MM.1S (cell line): ENCODE results near the gene DHX30.

Source experiments
- DNase-seq: peaks from one replicate; pipeline ENCODE4 v3.0.0-alpha.2; 2015
- H2AFZ ChIP-seq: fragments of 300-600 bp; sonication (generic); 2 replicates; pipeline ENCODE4 v1.6.0; 2016; ENCODE audit warnings: antibody characterized with exemption, low read length
- H3F3A ChIP-seq: fragments of 300-600 bp; sonication (generic); 2 replicates; pipeline ENCODE4 v1.6.1; 2016; ENCODE audit warnings: mild to moderate bottlenecking, antibody characterized with exemption, low read length, moderate library complexity, mixed read lengths; ENCODE audit not compliant: insufficient read depth
- H3K27ac ChIP-seq: fragments of 300-600 bp; sonication (generic); 2 replicates; pipeline ENCODE4 v1.5.1; 2016; ENCODE audit warnings: mild to moderate bottlenecking, low read length
- H3K27me3 ChIP-seq: fragments of 300-600 bp; sonication (generic); replicated peaks from 2 replicates; pipeline ENCODE4 v1.6.0; 2016; ENCODE audit warnings: low read length; ENCODE audit not compliant: insufficient read depth
- H3K36me3 ChIP-seq: fragments of 300-600 bp; sonication (generic); replicated peaks from 2 replicates; pipeline ENCODE4 v1.6.1; 2016; ENCODE audit warnings: mild to moderate bottlenecking, low read length, mixed read lengths; ENCODE audit not compliant: insufficient read depth
- H3K4me1 ChIP-seq: fragments of 300-600 bp; sonication (generic); 2 replicates; pipeline ENCODE4 v1.6.1; 2016; ENCODE audit warnings: low read length, mixed read lengths
- H3K4me2 ChIP-seq: fragments of 300-600 bp; sonication (generic); 2 replicates; pipeline ENCODE4 v1.6.0; 2016; ENCODE audit warnings: low read depth, low read length
- H3K4me3 ChIP-seq: fragments of 300-600 bp; sonication (generic); 2 replicates; pipeline ENCODE4 v1.5.1; 2016; ENCODE audit warnings: low read length, mixed read lengths
- H3K79me2 ChIP-seq: fragments of 300-600 bp; sonication (generic); 2 replicates; pipeline ENCODE4 v1.6.1; 2016; ENCODE audit warnings: mixed run types, low read length, mixed read lengths
- H3K9ac ChIP-seq: fragments of 300-600 bp; sonication (generic); 2 replicates; pipeline ENCODE4 v1.6.1; 2016; ENCODE audit warnings: low read length, mixed read lengths
- H3K9me2 ChIP-seq: fragments of 300-600 bp; sonication (generic); replicated peaks from 2 replicates; pipeline ENCODE4 v1.6.1; 2016; ENCODE audit warnings: mild to moderate bottlenecking, low read length, mixed read lengths; ENCODE audit not compliant: insufficient read depth
- H3K9me3 ChIP-seq: fragments of 300-600 bp; sonication (generic); replicated peaks from 2 replicates; pipeline ENCODE4 v1.6.1; 2016; ENCODE audit warnings: mild to moderate bottlenecking, low read length, mixed read lengths; ENCODE audit not compliant: insufficient read depth
- H4K20me1 ChIP-seq: fragments of 300-600 bp; sonication (generic); 2 replicates; pipeline ENCODE4 v1.6.1; 2016; ENCODE audit warnings: mild to moderate bottlenecking, low read length, moderate library complexity, mixed read lengths; ENCODE audit not compliant: insufficient read depth
- CTCF ChIP-seq: fragments of 300-600 bp; sonication (generic); IDR thresholded peaks from 2 replicates; pipeline ENCODE4 v1.5.1; 2016; ENCODE audit warnings: antibody characterized with exemption, low read length, mixed read lengths
- EZH2 ChIP-seq: fragments of 300-600 bp; sonication (generic); optimal IDR thresholded peaks from 2 replicates; pipeline ENCODE3; 2017; ENCODE audit warnings: low read depth, mild to moderate bottlenecking, antibody characterized with exemption, low read length, mixed read lengths
- EZH2phosphoT487 ChIP-seq: fragments of 300-600 bp; sonication (generic); IDR thresholded peaks from 2 replicates; pipeline ENCODE4 v1.6.1; 2018; ENCODE audit warnings: antibody characterized with exemption, low read length

Gene DHX30

DNA sequence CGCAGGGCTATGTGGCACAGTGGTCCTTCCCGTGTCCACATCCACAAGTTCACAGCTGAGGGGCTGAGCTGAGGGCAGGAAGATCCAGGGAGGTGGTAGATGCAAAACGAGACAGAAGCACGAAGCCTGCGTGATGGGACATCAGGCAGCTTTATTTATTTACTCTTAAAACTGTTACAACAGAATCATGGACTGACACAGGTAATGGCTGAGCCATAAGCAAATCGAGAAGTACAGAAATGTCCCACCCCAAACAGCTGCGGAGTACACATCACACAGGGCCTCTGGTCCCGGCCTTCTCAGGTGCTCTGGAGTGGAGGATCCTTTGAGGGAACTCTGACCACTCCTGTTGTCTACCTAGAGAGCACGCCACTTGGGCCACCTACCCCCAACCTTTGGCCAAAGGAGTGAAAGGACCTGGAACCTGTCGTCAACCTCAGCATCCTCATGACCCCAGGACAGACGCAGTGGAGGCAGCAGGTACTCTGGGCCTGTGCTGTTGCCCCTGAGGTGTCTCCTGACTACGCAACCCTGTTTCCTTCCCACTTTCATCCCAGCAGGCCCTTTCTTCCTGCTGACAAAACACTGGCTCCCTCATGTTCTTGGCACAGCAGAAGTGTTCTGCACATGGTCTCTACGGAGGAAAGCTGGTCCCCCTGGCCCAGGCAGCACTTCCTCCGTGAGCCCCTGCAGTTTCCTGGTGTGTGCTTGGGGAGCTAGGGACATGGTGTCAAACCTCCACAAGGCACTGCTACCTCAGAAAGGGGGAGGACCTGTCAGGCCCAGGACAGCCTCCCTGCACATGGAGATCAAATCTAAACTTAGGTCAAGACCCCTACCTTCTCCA lies 47.8 kb downstream of the DHX30 start:
- TF ChIP-seq CTCF, result no peak
- no peak for TF ChIP-seq EZH2
- TF ChIP-seq EZH2phosphoT487, result no peak
- Histone ChIP-seq H3K4me2 (no peak overlapping the region), H3K9me3 (no peaks in the 10 kb centered on the region), H3K36me3 (peaks cover 9% of the 10 kb centered on the region; the same call in 1 of the 2 replicates), H3K79me2 (no peaks in the 10 kb centered on the region), H2AFZ (no peak overlapping the region), H3K4me1 (no peaks in the 10 kb centered on the region), H3K9ac (no peak overlapping the region), H3K9me2 (no peaks in the 10 kb centered on the region), H3K27ac (no peak overlapping the region), H3K27me3 (no peaks in the 10 kb centered on the region), H3K4me3 (no peak overlapping the region), H3F3A (no peaks in the 10 kb centered on the region; the same call in 1 of the 2 replicates), H4K20me1 (no peaks in the 10 kb centered on the region)
- DNase-seq, result no peak

- no peak overlapping the region for H2AFZ ChIP-seq
- no peaks in the 10 kb centered on the region for H3K4me1 ChIP-seq
- H3F3A ChIP-seq, result no peaks in the 10 kb centered on the region; the same call in 1 of the 2 replicates
- H3K4me3 ChIP-seq, result no peak overlapping the region
- no peaks in the 10 kb centered on the region for H3K79me2 ChIP-seq
- H3K9ac ChIP-seq, result no peak overlapping the region
- H3K27ac ChIP-seq, result no peak overlapping the region
- TF ChIP-seq EZH2phosphoT487, result no peak
- no peak overlapping the region for H3K4me2 ChIP-seq
- no peak for DNase-seq
- H3K27me3 ChIP-seq, result no peaks in the 10 kb centered on the region
- no peaks in the 10 kb centered on the region for H3K9me2 ChIP-seq
- no peaks in the 10 kb centered on the region for H3K9me3 ChIP-seq
- no peaks in the 10 kb centered on the region for H4K20me1 ChIP-seq
- peaks cover 6% of the 10 kb centered on the region; the same call in 1 of the 2 replicates for H3K36me3 ChIP-seq
Observed at GRCh38 chr3:47851888-47852603, 49.1 kb downstream of the DHX30 start.

DNA sequence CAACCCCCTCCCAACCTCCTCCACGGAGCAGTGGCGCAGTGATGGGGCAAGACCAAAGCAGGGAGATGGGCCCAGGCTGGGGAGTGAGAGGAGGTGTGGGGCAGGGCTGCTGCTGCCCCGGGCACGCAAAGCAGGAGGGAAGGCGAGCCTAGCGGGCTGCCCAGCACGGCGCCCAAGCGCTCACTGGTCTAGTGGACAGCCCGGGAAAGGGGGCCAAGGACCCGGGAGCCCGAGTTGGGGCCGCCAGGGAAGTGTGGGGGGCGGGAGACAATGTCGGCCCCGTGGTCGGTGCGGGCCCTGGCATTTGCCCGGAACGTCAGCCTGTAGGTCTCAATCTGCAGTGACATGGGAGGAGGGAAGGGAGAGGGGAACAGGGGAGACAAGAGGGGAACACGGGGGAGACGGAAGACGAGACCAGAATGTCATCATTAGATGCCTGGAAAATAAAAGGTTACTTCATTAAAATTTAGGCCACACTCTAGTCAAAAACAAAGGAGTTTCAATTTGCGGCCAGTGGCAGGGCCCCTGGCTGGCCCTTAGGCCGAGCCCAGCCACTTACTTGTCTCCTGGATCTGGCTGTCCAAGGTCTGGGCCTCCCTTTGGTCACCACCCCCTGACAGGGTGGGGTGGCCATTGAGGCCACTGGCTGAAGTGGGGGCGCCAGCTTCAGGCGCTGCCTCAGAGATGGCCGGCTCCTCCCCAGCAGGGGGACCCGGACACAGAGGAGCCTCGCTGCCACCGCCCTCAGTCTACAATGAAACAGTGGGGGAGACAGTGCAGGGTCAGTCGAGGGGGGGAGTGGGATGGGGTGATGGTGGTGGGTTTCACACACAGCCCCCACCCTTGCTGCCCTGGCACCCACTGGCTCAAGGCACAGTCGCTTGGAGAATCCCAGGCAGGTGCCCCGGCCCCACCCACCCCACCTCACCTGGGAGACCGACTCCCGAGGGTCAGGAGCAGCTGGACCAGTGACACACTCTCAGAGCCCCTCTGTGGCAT lies 50.0 kb downstream of the DHX30 start:
- Histone ChIP-seq H3K27ac (no peak overlapping the region), H4K20me1 (no peaks in the 10 kb centered on the region), H3K27me3 (no peaks in the 10 kb centered on the region), H2AFZ (no peak overlapping the region), H3K4me3 (no peak overlapping the region), H3K9ac (no peak overlapping the region), H3K9me2 (no peaks in the 10 kb centered on the region), H3K36me3 (0 out of 2 replicates have a peak, but pooled peaks cover under 1% of the 10 kb centered on the region), H3K9me3 (no peaks in the 10 kb centered on the region), H3K4me2 (no peak overlapping the region), H3K79me2 (no peaks in the 10 kb centered on the region), H3K4me1 (no peaks in the 10 kb centered on the region), H3F3A (no peaks in the 10 kb centered on the region; the same call in 1 of the 2 replicates)
- no peak for TF ChIP-seq EZH2phosphoT487
- TF ChIP-seq CTCF, result no peak
- no peak for TF ChIP-seq EZH2
- DNase-seq, result no peak
